ENCODE data around the gene RNU6-9. TPM values are rescaled to one million over a fixed set of nuclear protein-coding genes. Genes with fewer than 3 reads are reported as not detected.
"Not testable (repeated sequence)": the region's sequence is repeated elsewhere in the genome, so short reads cannot be mapped to it uniquely, and the experiment has no call there.

RNU6-9 gene
- total RNA-seq, 1 donor from 2014 or later, result not detected

DNA sequence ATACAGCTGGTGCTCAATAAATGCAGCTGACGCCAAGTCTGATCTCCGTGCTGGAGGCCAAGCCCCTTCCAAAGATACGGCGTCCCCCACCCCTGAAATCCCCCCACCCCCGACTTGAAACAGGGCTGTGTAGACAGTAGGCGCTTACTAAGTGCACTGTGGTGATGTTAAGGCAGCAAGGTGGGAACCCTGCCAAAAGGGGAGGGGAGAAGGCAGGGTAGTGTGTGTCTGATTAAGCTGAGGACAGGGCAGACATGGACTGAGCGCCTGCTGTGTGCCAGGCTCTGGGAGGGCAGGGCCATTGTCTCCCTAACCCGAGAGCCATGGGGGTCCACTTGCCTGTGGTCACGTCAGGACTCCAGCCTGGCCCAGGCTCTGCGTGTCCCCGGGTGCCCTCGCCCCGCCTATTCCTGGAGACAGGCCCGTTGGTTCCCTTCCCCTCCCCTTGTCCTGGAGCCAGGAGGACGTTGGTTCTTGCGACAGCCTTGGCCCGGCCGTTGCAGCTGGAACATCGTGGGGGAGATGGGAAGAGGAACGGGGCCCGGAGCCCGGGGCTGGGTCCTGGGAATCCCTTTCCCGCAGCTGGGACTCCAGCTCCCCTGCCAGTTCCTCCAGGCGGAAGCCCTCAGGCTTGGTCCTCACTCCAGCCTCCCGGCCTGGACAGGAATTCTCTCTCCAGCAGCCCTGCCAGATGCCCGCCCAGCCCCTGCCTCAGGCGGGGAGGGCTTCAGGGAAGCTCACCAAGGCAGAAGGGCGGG, 42.9 kb upstream of the RNU6-9 start:
- H3K27me3 Mint-ChIP-seq (ENCODE audit: low read depth), result peaks cover 39% of the 10 kb centered on the region
- TF ChIP-seq, protein P1, sequence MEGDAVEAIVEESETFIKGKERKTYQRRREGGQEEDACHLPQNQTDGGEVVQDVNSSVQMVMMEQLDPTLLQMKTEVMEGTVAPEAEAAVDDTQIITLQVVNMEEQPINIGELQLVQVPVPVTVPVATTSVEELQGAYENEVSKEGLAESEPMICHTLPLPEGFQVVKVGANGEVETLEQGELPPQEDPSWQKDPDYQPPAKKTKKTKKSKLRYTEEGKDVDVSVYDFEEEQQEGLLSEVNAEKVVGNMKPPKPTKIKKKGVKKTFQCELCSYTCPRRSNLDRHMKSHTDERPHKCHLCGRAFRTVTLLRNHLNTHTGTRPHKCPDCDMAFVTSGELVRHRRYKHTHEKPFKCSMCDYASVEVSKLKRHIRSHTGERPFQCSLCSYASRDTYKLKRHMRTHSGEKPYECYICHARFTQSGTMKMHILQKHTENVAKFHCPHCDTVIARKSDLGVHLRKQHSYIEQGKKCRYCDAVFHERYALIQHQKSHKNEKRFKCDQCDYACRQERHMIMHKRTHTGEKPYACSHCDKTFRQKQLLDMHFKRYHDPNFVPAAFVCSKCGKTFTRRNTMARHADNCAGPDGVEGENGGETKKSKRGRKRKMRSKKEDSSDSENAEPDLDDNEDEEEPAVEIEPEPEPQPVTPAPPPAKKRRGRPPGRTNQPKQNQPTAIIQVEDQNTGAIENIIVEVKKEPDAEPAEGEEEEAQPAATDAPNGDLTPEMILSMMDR (conservative IDR thresholded peaks at IDR 0.05), result no peak
- H3K36me3 Mint-ChIP-seq (ENCODE audit: low read depth), result no peaks in the 10 kb centered on the region
- no peaks in the 10 kb centered on the region for H3K9me3 Mint-ChIP-seq
- no peak overlapping the region for H3K27ac Mint-ChIP-seq (ENCODE audit: unreplicated experiment)
- DNase-seq (ENCODE audit: low read depth, low spot score), result no peak
- peaks cover 4% of the 10 kb centered on the region for H3K4me1 Mint-ChIP-seq
- no peak overlapping the region for H3K4me3 Mint-ChIP-seq

DNA sequence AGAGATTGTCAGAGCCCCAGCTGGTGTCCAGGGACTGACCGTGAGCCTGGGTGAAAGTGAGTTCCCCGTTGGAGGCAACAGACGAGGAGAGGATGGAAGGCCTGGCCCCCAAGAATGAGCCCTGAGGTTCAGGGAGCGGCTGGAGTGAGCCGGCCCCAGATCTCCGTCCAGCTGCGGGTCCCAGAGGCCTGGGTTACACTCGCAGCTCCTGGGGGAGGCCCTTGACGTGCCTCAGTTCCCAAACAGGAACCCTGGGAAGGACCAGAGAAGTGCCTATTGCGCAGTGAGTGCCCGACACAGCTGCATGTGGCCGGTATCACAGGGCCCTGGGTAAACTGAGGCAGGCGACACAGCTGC, 42.3 kb upstream of the RNU6-9 start:
- Mint-ChIP-seq H3K36me3 (ENCODE audit: low read depth) (no peaks in the 10 kb centered on the region), H3K9me3 (no peaks in the 10 kb centered on the region), H3K4me1 (no peaks in the 10 kb centered on the region), H3K4me3 (no peak overlapping the region), H3K27ac (ENCODE audit: unreplicated experiment) (no peak overlapping the region), H3K27me3 (ENCODE audit: low read depth) (peaks cover 33% of the 10 kb centered on the region)
- TF ChIP-seq, protein P1 (conservative IDR thresholded peaks at IDR 0.05), result no peak
- DNase-seq (ENCODE audit: low read depth, low spot score), result no peak

DNA sequence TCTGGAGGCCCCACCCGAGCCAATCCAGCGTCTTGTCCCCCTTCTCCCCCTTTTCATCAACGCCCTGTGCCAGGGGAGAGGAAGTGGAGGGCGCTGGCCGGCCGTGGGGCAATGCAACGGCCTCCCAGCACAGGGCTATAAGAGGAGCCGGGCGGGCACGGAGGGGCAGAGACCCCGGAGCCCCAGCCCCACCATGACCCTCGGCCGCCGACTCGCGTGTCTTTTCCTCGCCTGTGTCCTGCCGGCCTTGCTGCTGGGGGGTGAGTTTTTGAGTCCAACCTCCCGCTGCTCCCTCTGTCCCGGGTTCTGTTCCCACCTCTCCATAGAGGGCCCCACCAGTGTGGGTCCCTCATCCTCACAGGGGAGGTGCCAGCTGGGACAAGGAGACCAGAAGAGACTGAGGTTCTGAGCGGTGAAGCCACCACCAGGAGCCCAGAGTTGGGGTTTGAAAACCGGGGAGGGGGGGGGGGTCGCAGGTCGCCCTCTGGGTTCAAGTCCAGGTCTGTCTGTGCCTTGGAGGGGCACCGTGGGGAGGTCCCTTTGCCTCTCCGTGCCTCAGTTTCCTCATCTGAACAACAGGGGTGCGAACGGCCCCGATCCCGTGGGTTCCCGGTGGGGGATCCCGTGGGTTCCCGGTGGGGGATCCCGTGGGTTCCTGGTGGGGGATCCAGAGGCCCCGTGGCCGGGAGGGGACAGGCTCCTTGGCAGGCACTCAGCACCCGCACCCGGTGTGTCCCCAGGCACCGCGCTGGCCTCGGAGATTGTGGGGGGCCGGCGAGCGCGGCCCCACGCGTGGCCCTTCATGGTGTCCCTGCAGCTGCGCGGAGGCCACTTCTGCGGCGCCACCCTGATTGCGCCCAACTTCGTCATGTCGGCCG, 40.9 kb upstream of the RNU6-9 start, which contains the start of gene ELANE:
Gene ELANE, plus strand, starts transcription at position 168 of the 878 bp plus-strand sequence. Its CDS starts 26 bp downstream, at position 194.
- no peaks in the 10 kb centered on the region for H3K4me1 Mint-ChIP-seq
- no peak within 1 kb of the TSS for H3K4me3 Mint-ChIP-seq
- no peak within 1 kb of the TSS for H3K27ac Mint-ChIP-seq (ENCODE audit: unreplicated experiment)
- H3K27me3 Mint-ChIP-seq (ENCODE audit: low read depth), result peaks cover 26% of the 10 kb centered on the region
- no peaks in the 10 kb centered on the region for H3K36me3 Mint-ChIP-seq (ENCODE audit: low read depth)
- TF ChIP-seq, protein P1 (conservative IDR thresholded peaks at IDR 0.05), result no peak
- DNase-seq (ENCODE audit: low read depth, low spot score), result no peak
- H3K9me3 Mint-ChIP-seq, result no peaks in the 10 kb centered on the region

DNA sequence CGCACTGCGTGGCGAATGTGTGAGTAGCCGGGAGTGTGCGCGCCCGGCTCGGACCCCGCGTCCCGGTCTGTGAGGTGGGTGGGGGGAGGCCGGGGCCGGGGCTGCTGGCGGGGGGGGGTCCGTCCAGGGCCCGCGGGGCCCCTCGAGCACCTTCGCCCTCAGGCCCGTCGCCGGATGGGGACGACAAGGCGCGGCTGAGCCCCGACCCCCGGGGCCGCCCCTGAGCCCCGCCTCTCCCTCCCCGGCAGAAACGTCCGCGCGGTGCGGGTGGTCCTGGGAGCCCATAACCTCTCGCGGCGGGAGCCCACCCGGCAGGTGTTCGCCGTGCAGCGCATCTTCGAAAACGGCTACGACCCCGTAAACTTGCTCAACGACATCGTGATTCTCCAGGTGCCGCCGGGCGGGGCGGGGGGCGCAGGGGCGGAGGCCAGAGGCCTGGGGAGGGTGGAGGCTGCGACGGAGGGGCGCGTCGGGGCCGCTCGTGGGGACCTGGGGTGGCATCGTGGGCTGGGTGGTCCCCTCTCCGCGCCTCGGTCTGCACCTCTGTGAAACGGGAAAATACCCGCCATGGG, 40.2 kb upstream of the RNU6-9 start:
- no peaks in the 10 kb centered on the region for H3K36me3 Mint-ChIP-seq (ENCODE audit: low read depth)
- no peak overlapping the region for H3K4me3 Mint-ChIP-seq
- peaks cover 28% of the 10 kb centered on the region for H3K27me3 Mint-ChIP-seq (ENCODE audit: low read depth)
- DNase-seq (ENCODE audit: low read depth, low spot score), result no peak
- TF ChIP-seq, protein P1 (conservative IDR thresholded peaks at IDR 0.05), result no peak
- H3K9me3 Mint-ChIP-seq, result no peaks in the 10 kb centered on the region
- no peaks in the 10 kb centered on the region for H3K4me1 Mint-ChIP-seq
- H3K27ac Mint-ChIP-seq (ENCODE audit: unreplicated experiment), result no peak overlapping the region

DNA sequence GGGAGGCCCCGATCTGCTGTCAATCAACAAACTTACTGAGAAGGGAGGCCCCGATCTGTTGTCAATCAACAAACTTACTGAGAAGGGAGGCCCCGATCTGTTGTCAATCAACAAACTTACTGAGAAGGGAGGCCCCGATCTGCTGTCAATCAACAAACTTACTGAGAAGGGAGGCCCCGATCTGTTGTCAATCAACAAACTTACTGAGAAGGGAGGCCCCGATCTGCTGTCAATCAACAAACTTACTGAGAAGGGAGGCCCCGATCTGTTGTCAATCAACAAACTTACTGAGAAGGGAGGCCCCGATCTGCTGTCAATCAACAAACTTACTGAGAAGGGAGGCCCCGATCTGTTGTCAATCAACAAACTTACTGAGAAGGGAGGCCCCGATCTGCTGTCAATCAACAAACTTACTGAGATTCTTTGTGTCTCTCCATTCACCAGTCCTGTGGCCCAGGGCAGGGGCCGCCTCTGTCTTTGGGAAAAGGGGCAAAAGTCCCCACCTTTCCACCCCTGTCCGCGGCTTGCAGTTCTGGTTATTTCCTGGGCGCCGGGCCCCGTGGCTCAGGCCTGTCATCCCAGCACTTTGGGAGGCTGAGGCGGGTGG, 39.6 kb upstream of the RNU6-9 start:
- H3K27me3 Mint-ChIP-seq (ENCODE audit: low read depth), result peaks cover 29% of the 10 kb centered on the region
- not testable (repeated sequence) for H3K27ac Mint-ChIP-seq (ENCODE audit: unreplicated experiment); H3K4me3 Mint-ChIP-seq; H3K4me1 Mint-ChIP-seq; DNase-seq (ENCODE audit: low read depth, low spot score); H3K9me3 Mint-ChIP-seq; H3K36me3 Mint-ChIP-seq (ENCODE audit: low read depth)
